Measurements from ENCODE around the gene USP17L19. TPM values are rescaled to one million over a fixed set of nuclear protein-coding genes. Genes with fewer than 3 reads are reported as not detected.
"Not testable (repeated sequence)": the region's sequence is repeated elsewhere in the genome, so short reads cannot be mapped to it uniquely, and the experiment has no call there.

Gene USP17L19
- not detected for polyA plus RNA-seq (ENCODE audit: insufficient read length in 4 of 4)

GRCh38 chr4:9253078-9253477, at the start of gene USP17L19:
Gene USP17L19, plus strand, starts transcription at chr4:9253378. Its CDS starts 0 bp downstream, at chr4:9253378.
- not testable (repeated sequence) for DNase-seq (ENCODE audit: low read depth in 4 of 4, low spot score in 3 of 4)

GRCh38 chr4:9210357-9210756, 42.8 kb upstream of the USP17L19 start, which contains the start of gene USP17L10:
Gene USP17L10, plus strand, starts transcription at chr4:9210657. Its CDS starts 0 bp downstream, at chr4:9210657.
- DNase-seq (ENCODE audit: low read depth in 4 of 4, low spot score in 3 of 4) = not testable (repeated sequence)

- not testable (repeated sequence) for DNase-seq (ENCODE audit: low read depth in 4 of 4, low spot score in 3 of 4)
Observed at GRCh38 chr4:9214701-9215100, 38.5 kb upstream of the USP17L19 start.

GRCh38 chr4:9215105-9215504, 38.1 kb upstream of the USP17L19 start, which contains the start of gene USP17L11:
Gene USP17L11, plus strand, starts transcription at chr4:9215405. Its CDS starts 0 bp downstream, at chr4:9215405.
- DNase-seq (ENCODE audit: low read depth in 4 of 4, low spot score in 3 of 4) = not testable (repeated sequence)

GRCh38 chr4:9219852-9220251, 33.3 kb upstream of the USP17L19 start, which contains the start of gene USP17L12:
Gene USP17L12, plus strand, starts transcription at chr4:9220152. Its CDS starts 0 bp downstream, at chr4:9220152.
- DNase-seq (ENCODE audit: low read depth in 4 of 4, low spot score in 3 of 4) = not testable (repeated sequence)

GRCh38 chr4:9224596-9224995, 28.6 kb upstream of the USP17L19 start, which contains the start of gene USP17L13:
Gene USP17L13, plus strand, starts transcription at chr4:9224896. Its CDS starts 0 bp downstream, at chr4:9224896.
- DNase-seq (ENCODE audit: low read depth in 4 of 4, low spot score in 3 of 4) = not testable (repeated sequence)

- not testable (repeated sequence) for DNase-seq (ENCODE audit: low read depth in 4 of 4, low spot score in 3 of 4)
Observed at GRCh38 chr4:9230249-9230648, 22.9 kb upstream of the USP17L19 start.

GRCh38 chr4:9234085-9234484, 19.1 kb upstream of the USP17L19 start, which contains the start of gene USP17L15:
Gene USP17L15, plus strand, starts transcription at chr4:9234385. Its CDS starts 0 bp downstream, at chr4:9234385.
- not testable (repeated sequence) for DNase-seq (ENCODE audit: low read depth in 4 of 4, low spot score in 3 of 4)

GRCh38 chr4:9238461-9238860, 14.7 kb upstream of the USP17L19 start:
- DNase-seq (ENCODE audit: low read depth in 4 of 4, low spot score in 3 of 4) = not testable (repeated sequence)

GRCh38 chr4:9243579-9243978, 9.6 kb upstream of the USP17L19 start, which contains the start of gene USP17L17:
Gene USP17L17, plus strand, starts transcription at chr4:9243879. Its CDS starts 0 bp downstream, at chr4:9243879.
- DNase-seq (ENCODE audit: low read depth in 4 of 4, low spot score in 3 of 4) = not testable (repeated sequence)

- DNase-seq (ENCODE audit: low read depth in 4 of 4, low spot score in 3 of 4) = not testable (repeated sequence)
Observed at GRCh38 chr4:9247953-9248680, 5.1 kb upstream of the USP17L19 start, which contains the start of gene USP17L18. Gene USP17L18, plus strand, starts transcription at chr4:9248630. Its CDS starts 0 bp downstream, at chr4:9248630.

GRCh38 chr4:9257824-9258223, 4.6 kb downstream of the USP17L19 start, which contains the start of gene USP17L20:
Gene USP17L20, plus strand, starts transcription at chr4:9258124. Its CDS starts 0 bp downstream, at chr4:9258124.
- not testable (repeated sequence) for DNase-seq (ENCODE audit: low read depth in 4 of 4, low spot score in 3 of 4)

- DNase-seq (ENCODE audit: low read depth in 4 of 4, low spot score in 3 of 4) = not testable (repeated sequence)
Observed at GRCh38 chr4:9262572-9262971, 9.4 kb downstream of the USP17L19 start, which contains the start of gene USP17L21. Gene USP17L21, plus strand, starts transcription at chr4:9262872. Its CDS starts 0 bp downstream, at chr4:9262872.

GRCh38 chr4:9267319-9267718, 14.1 kb downstream of the USP17L19 start, which contains the start of gene USP17L22:
Gene USP17L22, plus strand, starts transcription at chr4:9267619. Its CDS starts 0 bp downstream, at chr4:9267619.
- DNase-seq (ENCODE audit: low read depth in 4 of 4, low spot score in 3 of 4) = not testable (repeated sequence)

- not testable (repeated sequence) for DNase-seq (ENCODE audit: low read depth in 4 of 4, low spot score in 3 of 4)
Observed at GRCh38 chr4:9271719-9272118, 18.5 kb downstream of the USP17L19 start.

Other genes with a start within 250 kb of the USP17L19 start
- under 1 TPM in 1 of 4 donors, not detected in 3; 0.05 TPM for gene FAM90A26, start 83.0 kb upstream of the USP17L19 start, polyA plus RNA-seq (ENCODE audit: insufficient read length in 4 of 4)
- not detected for gene USP17L10, start 42.7 kb upstream of the USP17L19 start, polyA plus RNA-seq (ENCODE audit: insufficient read length in 4 of 4)
- gene USP17L11, start 38.0 kb upstream of the USP17L19 start, polyA plus RNA-seq (ENCODE audit: insufficient read length in 4 of 4) = not detected
- not detected for gene USP17L12, start 33.2 kb upstream of the USP17L19 start, polyA plus RNA-seq (ENCODE audit: insufficient read length in 4 of 4)
- gene USP17L13, start 28.5 kb upstream of the USP17L19 start, polyA plus RNA-seq (ENCODE audit: insufficient read length in 4 of 4) = not detected
- under 1 TPM in 1 of 4 donors, not detected in 3; 0.11 TPM for gene USP17L15, start 19.0 kb upstream of the USP17L19 start, polyA plus RNA-seq (ENCODE audit: insufficient read length in 4 of 4)
- gene USP17L17, start 9.5 kb upstream of the USP17L19 start, polyA plus RNA-seq (ENCODE audit: insufficient read length in 4 of 4) = not detected
- gene USP17L18, start 4.7 kb upstream of the USP17L19 start, polyA plus RNA-seq (ENCODE audit: insufficient read length in 4 of 4) = not detected
- gene USP17L20, start 4.7 kb downstream of the USP17L19 start, polyA plus RNA-seq (ENCODE audit: insufficient read length in 4 of 4) = not detected
- not detected for gene USP17L21, start 9.5 kb downstream of the USP17L19 start, polyA plus RNA-seq (ENCODE audit: insufficient read length in 4 of 4)
- not detected for gene USP17L22, start 14.2 kb downstream of the USP17L19 start, polyA plus RNA-seq (ENCODE audit: insufficient read length in 4 of 4)
- gene USP17L24, start 71.8 kb downstream of the USP17L19 start, polyA plus RNA-seq (ENCODE audit: insufficient read length in 4 of 4) = not detected
- gene USP17L25, start 76.5 kb downstream of the USP17L19 start, polyA plus RNA-seq (ENCODE audit: insufficient read length in 4 of 4) = not detected
- not detected for gene USP17L26, start 81.3 kb downstream of the USP17L19 start, polyA plus RNA-seq (ENCODE audit: insufficient read length in 4 of 4)
- gene USP17L5, start 86.0 kb downstream of the USP17L19 start, polyA plus RNA-seq (ENCODE audit: insufficient read length in 4 of 4) = not detected
- not detected for gene USP17L27, start 90.8 kb downstream of the USP17L19 start, polyA plus RNA-seq (ENCODE audit: insufficient read length in 4 of 4)
- gene USP17L28, start 95.5 kb downstream of the USP17L19 start, polyA plus RNA-seq (ENCODE audit: insufficient read length in 4 of 4) = not detected
- not detected for gene USP17L29, start 100.3 kb downstream of the USP17L19 start, polyA plus RNA-seq (ENCODE audit: insufficient read length in 4 of 4)
- not detected for gene USP17L30, start 109.8 kb downstream of the USP17L19 start, polyA plus RNA-seq (ENCODE audit: insufficient read length in 4 of 4)
- gene DEFB131A, start 191.0 kb downstream of the USP17L19 start, polyA plus RNA-seq (ENCODE audit: insufficient read length in 4 of 4) = not detected